ENCODE measurements around the gene CCDC174. TPM values are rescaled to one million over a fixed set of nuclear protein-coding genes. Genes with fewer than 3 reads are reported as not detected.

CCDC174 gene
- total and polyA plus RNA-seq, 2 of the 4 experiments (the other 2 are of a cell fraction) = 5.9 to 9.6 TPM

DNA sequence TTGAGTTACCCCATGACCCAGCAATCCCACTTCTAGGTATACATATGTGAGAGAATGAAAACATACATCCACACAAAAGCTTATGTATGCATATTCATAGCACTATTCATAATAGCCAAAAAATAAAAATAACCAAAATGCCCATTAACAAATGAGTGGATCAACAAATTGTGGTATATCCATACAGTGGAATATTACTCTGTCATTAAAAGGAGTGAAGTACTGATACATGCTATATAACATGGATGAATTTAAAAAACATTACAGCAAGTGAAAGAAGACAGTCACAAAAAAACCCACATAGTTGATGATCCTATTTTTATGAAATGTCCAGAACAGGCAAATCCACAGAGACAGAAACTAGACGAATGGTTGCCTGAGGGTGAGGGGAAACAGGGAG, 28.6 kb downstream of the CCDC174 start:
- DNase-seq = no peak
- ATAC-seq (ENCODE audit: low read depth) = no peak
- no CpG with 5 or more reads among the region's 1 CpG for WGBS, 2 experiments (ENCODE audit: extremely low coverage in 2 of 2, insufficient read length in 1 of 2)
- Histone ChIP-seq H3K79me1 (ENCODE audit: low read depth in 1 of 2, low read length in 2 of 2) (no peaks in the 10 kb centered on the region), H2BK120ac (ENCODE audit: low read depth, low read length) (no peak overlapping the region), H3K9me3 (ENCODE audit: control insufficient read depth, insufficient read depth, low read length) (no peaks in the 10 kb centered on the region; the same call in 1 of the 2 replicates), H2BK20ac (ENCODE audit: low read depth, low read length) (no peak overlapping the region), H3K9ac (ENCODE audit: low read depth, low read length) (no peak overlapping the region), H2AK5ac (ENCODE audit: low read depth, low read length) (no peak overlapping the region), H3K23ac (ENCODE audit: low read depth, low read length) (no peak overlapping the region), H3K18ac (ENCODE audit: low read depth, low read length) (no peak overlapping the region), H4K8ac (ENCODE audit: low read depth in 2 of 2, low read length in 2 of 2) (no peak overlapping the region), H2AFZ (replicated peaks; ENCODE audit: low read length, poor library complexity) (no peak overlapping the region), H4K91ac (ENCODE audit: insufficient read depth, low read depth, low read length) (no peak overlapping the region), H3K27ac (ENCODE audit: insufficient read depth, low read length) (no peak overlapping the region), H2AK9ac (replicated peaks; ENCODE audit: low read depth, low read length, poor library complexity) (no peak overlapping the region), H3K4me1 (ENCODE audit: control insufficient read depth, insufficient read depth, low read length) (no peaks in the 10 kb centered on the region), H3K4me2 (ENCODE audit: low read depth, low read length) (no peak overlapping the region), H3K9me1 (ENCODE audit: insufficient read depth, low read length) (peaks cover 4% of the 10 kb centered on the region; the same call in 1 of the 2 replicates), H4K5ac (ENCODE audit: low read depth, low read length) (no peak overlapping the region), H3K27me3 (ENCODE audit: control insufficient read depth, insufficient read depth, low read length) (no peaks in the 10 kb centered on the region), H3K4me3 (ENCODE audit: insufficient read depth, low read depth, low read length) (no peak overlapping the region), H3K4ac (ENCODE audit: low read depth, low read length) (no peak overlapping the region), H3K36me3 (ENCODE audit: control insufficient read depth, insufficient read depth, low read length) (no peaks in the 10 kb centered on the region), H2BK15ac (ENCODE audit: low read depth, low read length) (no peak overlapping the region), H2BK5ac (ENCODE audit: low read depth, low read length, poor library complexity, severe bottlenecking) (no peak overlapping the region), H3K14ac (replicated peaks; ENCODE audit: low read depth, low read length) (no peak overlapping the region), H3K56ac (ENCODE audit: extremely low read depth, insufficient read depth, low read length) (no peak overlapping the region), H4K20me1 (ENCODE audit: insufficient read depth, low read length) (no peaks in the 10 kb centered on the region)
- ChIA-PET CTCF (no interaction called here), POLR2A (ENCODE audit: unreplicated experiment) (no interaction called here)
- in situ Hi-C loops (cut with MboI; ENCODE audit: low sequenced_read_pairs) = no loop called here
- TF ChIP-seq, protein P1, sequence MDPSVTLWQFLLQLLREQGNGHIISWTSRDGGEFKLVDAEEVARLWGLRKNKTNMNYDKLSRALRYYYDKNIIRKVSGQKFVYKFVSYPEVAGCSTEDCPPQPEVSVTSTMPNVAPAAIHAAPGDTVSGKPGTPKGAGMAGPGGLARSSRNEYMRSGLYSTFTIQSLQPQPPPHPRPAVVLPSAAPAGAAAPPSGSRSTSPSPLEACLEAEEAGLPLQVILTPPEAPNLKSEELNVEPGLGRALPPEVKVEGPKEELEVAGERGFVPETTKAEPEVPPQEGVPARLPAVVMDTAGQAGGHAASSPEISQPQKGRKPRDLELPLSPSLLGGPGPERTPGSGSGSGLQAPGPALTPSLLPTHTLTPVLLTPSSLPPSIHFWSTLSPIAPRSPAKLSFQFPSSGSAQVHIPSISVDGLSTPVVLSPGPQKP (IDR thresholded peaks at IDR 0.05; ENCODE audit: borderline replicate concordance, low read depth, low read length) = no peak
- no peak for TF ChIP-seq MXI1 (IDR thresholded peaks at IDR 0.05; ENCODE audit: borderline replicate concordance, low read depth, low read length)
- no peak for TF ChIP-seq MAFK (IDR thresholded peaks at IDR 0.05; ENCODE audit: low read depth, low read length)
- TF ChIP-seq NFE2L2 (IDR thresholded peaks at IDR 0.05; ENCODE audit: low read depth, low read length) = no peak
- TF ChIP-seq USF2 (IDR thresholded peaks at IDR 0.05; ENCODE audit: low read depth, low read length) = no peak
- TF ChIP-seq RFX5 (IDR thresholded peaks at IDR 0.05; ENCODE audit: low read depth, low read length) = no peak
- intact Hi-C loops (cut with micrococcal nuclease) = no loop called here
- no TSS peak for BruUV-seq (replicated peaks)
- dilution Hi-C loops (cut with HindIII; ENCODE audit: low sequenced_read_pairs, unreplicated experiment) = no loop called here

All from IMR-90 (cell line).